ENCODE results near the gene GJE1.
A peak's percentile ranks its signal among the peaks of the same experiment; 100 is the strongest.

Gene GJE1

DNA sequence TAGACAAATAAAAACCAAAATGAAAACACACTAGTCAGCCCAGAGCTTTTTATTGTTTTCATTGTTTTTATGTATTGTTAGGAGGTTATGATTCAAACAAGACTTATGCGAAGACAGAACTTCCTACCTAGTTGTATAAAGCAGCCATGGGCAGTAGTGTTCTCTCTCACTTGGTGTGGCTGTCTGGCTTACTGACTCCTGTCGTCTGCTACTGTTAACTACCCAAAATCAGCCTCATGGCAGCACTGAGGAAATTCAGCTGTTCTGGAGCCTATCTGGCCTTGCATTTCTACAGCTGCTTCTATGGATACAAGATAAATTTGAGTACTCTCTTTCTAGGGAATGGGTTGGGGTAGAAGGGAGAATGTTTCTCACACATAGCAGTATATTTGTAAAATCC lies 34.8 kb downstream of the GJE1 start:
- no peak overlapping the region for H3K27ac ChIP-seq
- TF ChIP-seq, protein P1, sequence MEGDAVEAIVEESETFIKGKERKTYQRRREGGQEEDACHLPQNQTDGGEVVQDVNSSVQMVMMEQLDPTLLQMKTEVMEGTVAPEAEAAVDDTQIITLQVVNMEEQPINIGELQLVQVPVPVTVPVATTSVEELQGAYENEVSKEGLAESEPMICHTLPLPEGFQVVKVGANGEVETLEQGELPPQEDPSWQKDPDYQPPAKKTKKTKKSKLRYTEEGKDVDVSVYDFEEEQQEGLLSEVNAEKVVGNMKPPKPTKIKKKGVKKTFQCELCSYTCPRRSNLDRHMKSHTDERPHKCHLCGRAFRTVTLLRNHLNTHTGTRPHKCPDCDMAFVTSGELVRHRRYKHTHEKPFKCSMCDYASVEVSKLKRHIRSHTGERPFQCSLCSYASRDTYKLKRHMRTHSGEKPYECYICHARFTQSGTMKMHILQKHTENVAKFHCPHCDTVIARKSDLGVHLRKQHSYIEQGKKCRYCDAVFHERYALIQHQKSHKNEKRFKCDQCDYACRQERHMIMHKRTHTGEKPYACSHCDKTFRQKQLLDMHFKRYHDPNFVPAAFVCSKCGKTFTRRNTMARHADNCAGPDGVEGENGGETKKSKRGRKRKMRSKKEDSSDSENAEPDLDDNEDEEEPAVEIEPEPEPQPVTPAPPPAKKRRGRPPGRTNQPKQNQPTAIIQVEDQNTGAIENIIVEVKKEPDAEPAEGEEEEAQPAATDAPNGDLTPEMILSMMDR (conservative IDR thresholded peaks at IDR 0.05): no peak

DNA sequence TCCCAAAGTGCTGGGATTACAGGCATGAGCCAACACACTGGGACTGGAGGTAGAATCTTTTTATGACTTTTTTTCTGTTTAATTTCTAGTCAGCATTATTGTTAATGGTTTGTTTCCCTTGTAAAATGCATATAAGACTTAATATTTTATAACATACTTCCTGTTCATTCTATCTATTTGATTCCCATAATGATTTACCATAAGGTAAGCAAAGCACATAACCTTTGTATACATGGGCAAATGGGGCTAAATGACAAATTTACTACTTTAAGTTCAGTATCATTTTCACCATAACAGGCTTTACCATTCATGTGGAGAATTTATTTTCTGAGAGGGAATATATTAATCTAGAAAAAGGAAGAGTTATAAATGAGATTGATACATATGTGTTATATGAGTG lies 38.6 kb downstream of the GJE1 start:
- H3K27ac ChIP-seq: peak overlapping the region; percentile 33; the same call in 1 of the 2 replicates
- TF ChIP-seq, protein P1 (conservative IDR thresholded peaks at IDR 0.05): no peak

DNA sequence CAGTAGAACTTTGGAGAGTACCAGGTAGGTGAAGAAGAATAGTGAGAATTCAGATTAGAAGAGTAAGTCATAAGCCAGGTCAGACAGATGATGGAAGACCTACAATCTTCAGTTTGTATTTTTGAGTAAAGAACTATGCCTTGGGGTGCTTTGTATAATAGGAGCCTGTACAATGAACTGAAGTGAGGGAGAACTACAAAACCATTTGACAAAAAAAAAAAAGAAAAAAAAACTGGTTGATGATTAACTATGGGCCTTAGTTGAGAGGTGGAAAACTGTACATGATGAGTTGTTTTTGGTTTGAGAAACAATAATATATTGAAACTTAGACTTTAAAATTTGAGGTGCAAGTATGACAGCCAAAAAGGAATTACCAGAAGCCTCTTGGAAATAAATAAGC lies 40.0 kb downstream of the GJE1 start:
- TF ChIP-seq, protein P1 (conservative IDR thresholded peaks at IDR 0.05): no peak
- no peak overlapping the region for H3K27ac ChIP-seq

DNA sequence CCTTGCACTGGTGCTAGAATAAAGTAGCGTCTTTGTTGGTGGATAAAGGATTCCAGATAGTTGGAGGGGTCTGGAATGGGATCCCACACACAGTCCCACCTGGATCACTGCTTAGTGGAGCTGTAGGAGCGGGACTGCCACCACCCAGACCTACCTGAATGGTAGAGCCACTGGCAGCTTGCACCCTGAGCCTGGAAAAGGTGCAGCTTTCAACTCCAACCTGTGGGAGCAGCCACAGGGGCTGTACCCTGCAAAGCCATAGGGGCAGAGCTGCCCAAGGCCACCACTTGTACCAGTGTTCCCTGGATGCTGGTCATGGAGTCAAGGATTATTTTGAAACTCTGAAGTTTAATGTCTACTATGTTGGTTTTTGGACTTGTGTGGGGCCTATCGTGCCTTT lies 41.3 kb downstream of the GJE1 start:
- no peak overlapping the region for H3K27ac ChIP-seq
- TF ChIP-seq, protein P1 (conservative IDR thresholded peaks at IDR 0.05): no peak

DNA sequence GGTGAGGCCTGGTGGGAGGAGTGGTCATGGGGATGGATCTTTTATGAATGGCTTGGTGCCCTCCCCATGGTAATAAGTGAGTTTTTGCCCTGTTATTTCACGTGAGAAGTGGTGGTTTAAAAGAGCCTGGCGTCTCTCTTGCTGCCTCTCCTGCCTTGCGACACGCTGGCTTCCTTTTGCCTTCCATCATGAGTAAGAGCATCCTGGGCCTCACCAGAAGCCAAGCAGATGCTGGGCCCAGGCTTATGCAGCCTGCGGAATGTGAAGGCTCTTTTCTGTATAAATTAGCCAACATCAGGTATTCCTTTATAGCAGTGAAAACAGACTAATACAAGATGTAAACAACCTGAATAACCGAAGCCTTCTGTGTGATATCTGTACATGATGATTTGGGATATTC lies 42.0 kb downstream of the GJE1 start:
- TF ChIP-seq, protein P1 (conservative IDR thresholded peaks at IDR 0.05): no peak
- no peak overlapping the region for H3K27ac ChIP-seq

DNA sequence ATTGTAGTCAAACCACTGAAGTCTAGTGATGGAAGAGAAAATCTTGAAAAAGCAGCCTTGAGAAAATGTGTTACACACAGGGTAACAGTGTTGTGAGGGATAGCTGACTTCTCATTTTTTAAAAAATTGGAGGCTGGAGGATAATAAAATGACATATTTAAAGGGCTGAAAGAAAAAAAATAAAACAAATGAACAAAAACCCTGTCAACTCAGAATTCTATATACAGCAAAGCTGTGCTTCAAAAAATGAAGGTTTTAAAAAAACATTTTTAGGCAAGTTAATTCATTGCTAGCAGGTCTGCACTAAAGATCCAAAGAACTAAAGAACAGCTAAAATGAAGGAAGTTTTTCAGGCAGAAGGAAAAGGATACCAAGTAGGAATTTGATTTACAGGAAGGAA lies 45.4 kb downstream of the GJE1 start:
- no peak overlapping the region for H3K27ac ChIP-seq
- TF ChIP-seq, protein P1 (conservative IDR thresholded peaks at IDR 0.05): no peak

DNA sequence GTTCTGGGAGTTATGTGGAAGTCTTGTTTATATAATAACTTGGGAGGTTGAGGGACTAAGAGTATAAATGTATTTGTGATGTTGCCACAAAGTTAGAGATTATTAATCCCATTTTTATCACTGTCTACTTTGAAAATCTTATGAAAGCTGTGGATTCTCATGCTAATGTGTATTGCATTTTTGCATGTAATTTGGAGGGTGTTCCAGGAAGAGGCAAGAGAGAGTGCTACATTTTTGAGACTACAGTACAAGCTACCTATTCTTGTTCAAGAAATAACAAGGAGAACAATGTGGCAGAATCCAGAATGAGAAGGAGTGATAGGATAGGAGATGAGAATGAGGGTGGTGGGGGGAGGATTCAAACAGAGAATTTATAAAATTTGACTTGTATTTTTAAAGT lies 49.3 kb downstream of the GJE1 start:
- H3K27ac ChIP-seq: no peak overlapping the region
- TF ChIP-seq, protein P1 (conservative IDR thresholded peaks at IDR 0.05): no peak

DNA sequence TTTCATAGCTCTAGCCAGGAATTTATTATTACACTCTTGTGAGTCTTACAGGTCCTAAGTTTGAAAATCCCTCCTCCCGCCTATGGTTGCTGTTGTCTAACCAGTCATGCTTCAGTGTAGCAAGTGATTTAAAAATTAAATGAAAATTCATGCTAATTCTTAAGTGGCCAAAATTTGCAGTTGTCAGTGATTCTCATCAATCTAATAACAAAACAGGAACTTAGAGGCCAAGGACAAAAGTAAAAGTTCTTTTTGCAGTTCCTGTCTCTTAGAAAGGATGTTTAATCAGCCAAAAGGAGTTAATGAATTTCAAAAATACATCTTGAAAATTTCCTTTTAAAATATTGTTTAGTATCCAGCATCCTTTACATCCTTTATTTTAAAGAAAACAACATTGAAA lies 50.6 kb downstream of the GJE1 start:
- TF ChIP-seq, protein P1 (conservative IDR thresholded peaks at IDR 0.05): no peak
- H3K27ac ChIP-seq: no peak overlapping the region
